Lower leg skin (tissue), 3 donors: ENCODE measurements around the gene PLEKHA6.

Experiments used
- CTCF ChIP-seq, 3 donors: fragments of 450-650 bp; IDR thresholded peaks; one replicate each; pipeline ENCODE4 v1.5.1; 2016; ENCODE audit warnings: antibody characterized with exemption in 3 of 3, mild to moderate bottlenecking in 3 of 3, moderate library complexity in 2 of 3
- POLR2A ChIP-seq, 2 donors: fragments of 450-650 bp; IDR thresholded peaks; one replicate each; pipeline ENCODE4 v1.6.1; 2016 to 2017; ENCODE audit warnings: antibody characterized with exemption in 2 of 2, mild to moderate bottlenecking in 1 of 2, moderate library complexity in 1 of 2

GRCh38 chr1:204211046-204211445 lies 148.7 kb downstream of the PLEKHA6 start:
- TF ChIP-seq CTCF (IDR thresholded peaks at IDR 0.05) (no peak), POLR2A (IDR thresholded peaks at IDR 0.05) (no peak)
